Endodermal cell (in vitro differentiated cells): ENCODE results near the gene ABITRAM. TPM values are rescaled to one million over a fixed set of nuclear protein-coding genes. Genes with fewer than 3 reads are reported as not detected.

Experiments
- DNase-seq: peaks from one replicate; pipeline ENCODE4 v3.0.0-alpha.2; 2017
- H3K27ac ChIP-seq: 2 replicates; pipeline ENCODE4 v1.5.1; 2013; ENCODE audit warnings: mild to moderate bottlenecking, low read depth, low read length, moderate library complexity
- H3K27me3 ChIP-seq: 2 replicates; pipeline ENCODE4 v1.6.1; 2013; ENCODE audit warnings: mild to moderate bottlenecking, low read length, moderate library complexity; ENCODE audit not compliant: insufficient read depth, control insufficient read depth, poor library complexity, severe bottlenecking
- H3K36me3 ChIP-seq: 2 replicates; pipeline ENCODE4 v1.7.0; 2013; ENCODE audit warnings: mild to moderate bottlenecking, low read length, moderate library complexity; ENCODE audit not compliant: control insufficient read depth, insufficient read depth
- H3K4me1 ChIP-seq: one replicate; pipeline ENCODE4 v1.7.0; 2013; ENCODE audit warnings: low read length; ENCODE audit not compliant: control insufficient read depth, insufficient read depth
- H3K4me3 ChIP-seq: 2 replicates; pipeline ENCODE4 v1.5.1; 2013; ENCODE audit warnings: mild to moderate bottlenecking, low read length, moderate library complexity
- H3K9ac ChIP-seq: 2 replicates; pipeline ENCODE4 v1.6.1; 2013; ENCODE audit warnings: mild to moderate bottlenecking, low read length, moderate library complexity; ENCODE audit not compliant: poor library complexity, severe bottlenecking; ENCODE audit errors: extremely low read depth
- H3K9me3 ChIP-seq: 2 replicates; pipeline ENCODE4 v1.6.1; 2013; ENCODE audit warnings: mild to moderate bottlenecking, low read length, moderate library complexity; ENCODE audit not compliant: control insufficient read depth
- H3K27ac Mint-ChIP-seq: 2 replicates; pipeline ENCODE4 v1.8.0; 2020; ENCODE audit warnings: mixed read lengths
- H3K27me3 Mint-ChIP-seq: 2 replicates; pipeline ENCODE4 v1.8.0; 2021; ENCODE audit warnings: mild to moderate bottlenecking, mixed read lengths; ENCODE audit not compliant: insufficient read depth
- H3K36me3 Mint-ChIP-seq: 2 replicates; pipeline ENCODE4 v1.8.0; 2020; ENCODE audit warnings: low read depth, mixed read lengths
- H3K4me1 Mint-ChIP-seq: 2 replicates; pipeline ENCODE4 v1.8.0; 2020; ENCODE audit warnings: mixed read lengths
- H3K4me3 Mint-ChIP-seq: 2 replicates; pipeline ENCODE4 v1.8.0; 2020; ENCODE audit warnings: mild to moderate bottlenecking, moderate library complexity, mixed read lengths
- H3K9me3 Mint-ChIP-seq: 2 replicates; pipeline ENCODE4 v1.8.0; 2020; ENCODE audit warnings: mild to moderate bottlenecking, mixed read lengths
- CTCF ChIP-seq: fragments of 200-600 bp; sonication (generic); conservative IDR thresholded peaks from 2 replicates; pipeline ENCODE4 v1.5.0; 2021; ENCODE audit warnings: antibody characterized with exemption, mild to moderate bottlenecking
- WGBS, 2 experiments: methylation state at CpG; one replicate each; pipeline versions ENCODE4 v1.1.5 to v1.1.7; 2013; ENCODE audit warnings: missing lambda C conversion rate in 2 of 2, mixed read lengths in 1 of 2; ENCODE audit not compliant: insufficient coverage in 1 of 2, insufficient read length in 1 of 2; 5-methylcytosine and 5-hydroxymethylcytosine counted together
- total RNA-seq, 2 donors: library from RNA; stranded (reverse); fragmentation: NEBNext Ultra II Directional in 1 of 2; extraction: Animal tissue kit (Norgen Biotek cat#: 25700) in 1 of 2; gene quantifications; 2 replicates in 1 of 2; 3 replicates in 1 of 2; pipeline ENCODE4 v1.2.1, GENCODE V29; 2021

ABITRAM gene
- total RNA-seq, 2 donors from 2014 or later: 11.4 to 15.4 TPM

GRCh38 chr9:108905494-108905893, 28.7 kb upstream of the ABITRAM start:
- no peak overlapping the region for H3K4me3 Mint-ChIP-seq
- peaks cover 60% of the 10 kb centered on the region for H3K36me3 Mint-ChIP-seq
- Histone ChIP-seq H3K4me1 (no peaks in the 10 kb centered on the region), H3K9me3 (no peaks in the 10 kb centered on the region), H3K27ac (no peak overlapping the region), H3K9ac (no peak overlapping the region), H3K4me3 (no peak overlapping the region), H3K27me3 (no peaks in the 10 kb centered on the region), H3K36me3 (peaks cover 80% of the 10 kb centered on the region)
- DNase-seq: no peak
- TF ChIP-seq CTCF: no peak
- no peaks in the 10 kb centered on the region for H3K27me3 Mint-ChIP-seq
- H3K4me1 Mint-ChIP-seq: no peaks in the 10 kb centered on the region
- WGBS, 2 experiments: 95% methylated on average over 2 of the region's 2 CpGs; no CpG with 5 or more reads in 1 of the 2 experiments
- no peaks in the 10 kb centered on the region for H3K9me3 Mint-ChIP-seq
- H3K27ac Mint-ChIP-seq: no peak overlapping the region

- TF ChIP-seq CTCF: no peak
- Histone ChIP-seq H3K9me3 (no peaks in the 10 kb centered on the region), H3K4me1 (no peaks in the 10 kb centered on the region), H3K27ac (no peak overlapping the region), H3K9ac (no peak overlapping the region), H3K36me3 (peaks cover 79% of the 10 kb centered on the region), H3K27me3 (no peaks in the 10 kb centered on the region), H3K4me3 (no peak overlapping the region)
- Mint-ChIP-seq H3K9me3 (no peaks in the 10 kb centered on the region), H3K27me3 (no peaks in the 10 kb centered on the region), H3K27ac (no peak overlapping the region), H3K36me3 (peaks cover 57% of the 10 kb centered on the region), H3K4me3 (no peak overlapping the region), H3K4me1 (no peaks in the 10 kb centered on the region)
- no peak for DNase-seq
These were observed 23.8 kb upstream of the ABITRAM start for GRCh38 chr9:108910402-108910801.

- Histone ChIP-seq H3K4me1 (no peaks in the 10 kb centered on the region), H3K36me3 (peaks cover 78% of the 10 kb centered on the region), H3K27me3 (no peaks in the 10 kb centered on the region), H3K9me3 (no peaks in the 10 kb centered on the region), H3K27ac (no peak overlapping the region), H3K4me3 (no peak overlapping the region), H3K9ac (no peak overlapping the region)
- no peak overlapping the region for H3K4me3 Mint-ChIP-seq
- H3K9me3 Mint-ChIP-seq: no peaks in the 10 kb centered on the region
- no peak for TF ChIP-seq CTCF
- H3K36me3 Mint-ChIP-seq: peaks cover 61% of the 10 kb centered on the region
- no peak for DNase-seq
- H3K27me3 Mint-ChIP-seq: no peaks in the 10 kb centered on the region
- H3K4me1 Mint-ChIP-seq: no peaks in the 10 kb centered on the region
- peak overlapping the region; percentile 22 for H3K27ac Mint-ChIP-seq
- 95% methylated on average over 2 of the region's 2 CpGs; no CpG with 5 or more reads in 1 of the 2 experiments for WGBS, 2 experiments
These were observed 23.3 kb upstream of the ABITRAM start for GRCh38 chr9:108910914-108911313.
